RWPE2 (cell line): ENCODE results near the gene CNPY1.

Experiments used
- ATAC-seq: fragments of 200-7000 bp; cut with Tn5 transposase; 3 replicates; pipeline ENCODE4 v1.9.1; 2021; ENCODE audit warnings: low read depth
- DNase-seq: peaks from one replicate; pipeline ENCODE4 v3.0.0-alpha.2; 2020; ENCODE audit warnings: low spot score
- H3K27ac ChIP-seq: fragments of 450-650 bp; 2 replicates; pipeline ENCODE4 v1.5.1; 2017; ENCODE audit warnings: mild to moderate bottlenecking; ENCODE audit not compliant: poor library complexity, severe bottlenecking
- H3K27me3 ChIP-seq: fragments of 250-450 bp; sonication (Bioruptor Pico); 2 replicates; pipeline ENCODE4 v1.5.1; 2021; ENCODE audit warnings: mild to moderate bottlenecking, moderate library complexity; ENCODE audit not compliant: insufficient read depth, poor library complexity, severe bottlenecking
- H3K36me3 ChIP-seq: fragments of 250-450 bp; sonication (Bioruptor Pico); 2 replicates; pipeline ENCODE4 v1.5.1; 2020; ENCODE audit warnings: low read depth, mild to moderate bottlenecking, moderate library complexity
- H3K4me1 ChIP-seq: fragments of 250-450 bp; sonication (Bioruptor Pico); 2 replicates; pipeline ENCODE4 v1.5.1; 2021; ENCODE audit warnings: mild to moderate bottlenecking, moderate library complexity; ENCODE audit not compliant: insufficient read depth, poor library complexity, severe bottlenecking
- H3K4me3 ChIP-seq: fragments of 250-450 bp; sonication (Bioruptor Pico); 2 replicates; pipeline ENCODE4 v1.5.1; 2021; ENCODE audit warnings: mild to moderate bottlenecking, moderate library complexity; ENCODE audit not compliant: severe bottlenecking
- H3K9me3 ChIP-seq: fragments of 250-450 bp; sonication (Bioruptor Pico); 2 replicates; pipeline ENCODE4 v1.5.1; 2021; ENCODE audit warnings: mild to moderate bottlenecking, moderate library complexity; ENCODE audit not compliant: severe bottlenecking
- CTCF ChIP-seq: fragments of 450-650 bp; IDR thresholded peaks from one replicate; pipeline ENCODE4 v1.5.1; 2017; ENCODE audit warnings: mild to moderate bottlenecking, moderate library complexity; ENCODE audit not compliant: poor library complexity, severe bottlenecking

Gene CNPY1

GRCh38 chr7:155559519-155560108 lies 13.3 kb upstream of the CNPY1 start:
- no peak overlapping the region for H3K27ac ChIP-seq
- H3K9me3 ChIP-seq = no peaks in the 10 kb centered on the region
- H3K36me3 ChIP-seq = no peaks in the 10 kb centered on the region
- TF ChIP-seq CTCF = no peak
- no peak overlapping the region for H3K4me3 ChIP-seq
- no peaks in the 10 kb centered on the region for H3K4me1 ChIP-seq
- DNase-seq = no peak
- H3K27me3 ChIP-seq = no peaks in the 10 kb centered on the region
- ATAC-seq = no peak

- ATAC-seq (no peak), DNase-seq (no peak)
- no peaks in the 10 kb centered on the region for H3K27me3 ChIP-seq
- H3K4me3 ChIP-seq = no peak overlapping the region
- no peak for TF ChIP-seq CTCF
- H3K27ac ChIP-seq = no peak overlapping the region
- no peaks in the 10 kb centered on the region for H3K9me3 ChIP-seq
- no peaks in the 10 kb centered on the region for H3K4me1 ChIP-seq
- H3K36me3 ChIP-seq = no peaks in the 10 kb centered on the region
Measured at GRCh38 chr7:155558961-155559360, 12.6 kb upstream of the CNPY1 start.

- H3K9me3 ChIP-seq = no peaks in the 10 kb centered on the region
- H3K4me1 ChIP-seq = no peaks in the 10 kb centered on the region
- H3K36me3 ChIP-seq = no peaks in the 10 kb centered on the region
- H3K27ac ChIP-seq = no peak overlapping the region
- no peak for TF ChIP-seq CTCF
- no peaks in the 10 kb centered on the region for H3K27me3 ChIP-seq
- ATAC-seq = no peak
- DNase-seq = no peak
- H3K4me3 ChIP-seq = no peak overlapping the region
Measured at GRCh38 chr7:155558351-155558750, 12.0 kb upstream of the CNPY1 start.

GRCh38 chr7:155557778-155558177 lies 11.4 kb upstream of the CNPY1 start:
- Histone ChIP-seq H3K27me3 (no peaks in the 10 kb centered on the region), H3K27ac (no peak overlapping the region), H3K36me3 (no peaks in the 10 kb centered on the region), H3K4me1 (no peaks in the 10 kb centered on the region), H3K9me3 (no peaks in the 10 kb centered on the region), H3K4me3 (no peak overlapping the region)
- TF ChIP-seq CTCF = no peak
- ATAC-seq (no peak), DNase-seq (no peak)

- Histone ChIP-seq H3K4me1 (no peaks in the 10 kb centered on the region), H3K36me3 (no peaks in the 10 kb centered on the region), H3K4me3 (no peak overlapping the region), H3K9me3 (no peaks in the 10 kb centered on the region), H3K27me3 (no peaks in the 10 kb centered on the region), H3K27ac (no peak overlapping the region)
- no peak for TF ChIP-seq CTCF
- ATAC-seq = no peak
- no peak for DNase-seq
Measured at GRCh38 chr7:155556763-155557162, 10.4 kb upstream of the CNPY1 start.
